B cell (primary cell): ENCODE measurements around the gene TTC6. TPM values are rescaled to one million over a fixed set of nuclear protein-coding genes. Genes with fewer than 3 reads are reported as not detected.

Source experiments
- ATAC-seq: fragments of 200-7000 bp; cut with Tn5 transposase; one replicate; pipeline ENCODE4 v1.10.0; 2021; ENCODE audit warnings: low read depth, mild to moderate bottlenecking, moderate number of reproducible peaks, moderate library complexity
- CTCF ChIA-PET: fragments of 350-600 bp; sonication (Branson Sonifier 250); formaldehyde crosslinking; loops from one replicate; lab custom pipeline; 2021; ENCODE audit warnings: antibody characterized with exemption, inconsistent platforms; lab: Charles Lee
- POLR2A ChIA-PET: fragments of 350-600 bp; sonication (Branson Sonifier 250); formaldehyde crosslinking; loops from one replicate; lab custom pipeline; 2021; ENCODE audit warnings: antibody characterized with exemption; lab: Charles Lee
- DNase-seq: peaks from one replicate; pipeline ENCODE4 v3.0.0; 2013
- H2AFZ ChIP-seq: 2 replicates; pipeline ENCODE4 v1.6.1; 2012; ENCODE audit warnings: mild to moderate bottlenecking, low read depth, low read length; ENCODE audit not compliant: insufficient read depth, poor library complexity, severe bottlenecking
- H3K27ac ChIP-seq, 2 donors: 1 replicate in 1 of 2; 2 replicates in 1 of 2; pipeline ENCODE4 v1.5.1; 2012 to 2013; ENCODE audit warnings: low read length in 2 of 2, mild to moderate bottlenecking in 2 of 2, moderate library complexity in 1 of 2
- H3K27me3 ChIP-seq, 4 experiments: fragments of 200-600 bp in 1 of 4; sonication (generic) in 1 of 4; replicated peaks in 1 of 4; 1 replicate in 2 of 4; 2 replicates in 2 of 4; pipeline versions ENCODE4 v1.6.1 to v1.7.0; 2013 to 2016; ENCODE audit warnings: low read length in 3 of 4, mild to moderate bottlenecking in 2 of 4, mixed read lengths in 1 of 4, moderate library complexity in 1 of 4; ENCODE audit not compliant: insufficient read depth in 4 of 4, control insufficient read depth in 3 of 4; ENCODE audit errors: control extremely low read depth in 1 of 4
- H3K36me3 ChIP-seq, 2 experiments: replicated peaks in 1 of 2; 1 replicate in 1 of 2; 2 replicates in 1 of 2; pipeline versions ENCODE4 v1.6.1 to v1.7.1; 2013; ENCODE audit warnings: low read length in 1 of 2; ENCODE audit not compliant: insufficient read depth in 2 of 2, control insufficient read depth in 1 of 2; ENCODE audit errors: control extremely low read depth in 1 of 2, extremely low read depth in 1 of 2
- H3K4me1 ChIP-seq, 2 donors: fragments of 200-600 bp in 1 of 2; sonication (generic) in 1 of 2; 1 replicate in 1 of 2; 2 replicates in 1 of 2; pipeline versions ENCODE4 v1.5.1 to v1.6.1; 2013 to 2017; ENCODE audit warnings: low read length in 2 of 2; ENCODE audit not compliant: control insufficient read depth in 2 of 2, insufficient read depth in 2 of 2
- H3K4me2 ChIP-seq: replicated peaks from 2 replicates; pipeline ENCODE3; 2012; ENCODE audit warnings: mild to moderate bottlenecking, low read depth, low read length; ENCODE audit not compliant: poor library complexity, severe bottlenecking
- H3K4me3 ChIP-seq, 5 experiments: fragments of 200-600 bp in 1 of 5; sonication (generic) in 1 of 5; 1 replicate in 3 of 5; 2 replicates in 2 of 5; pipeline versions ENCODE4 v1.5.1 to v1.7.0; 2011 to 2016; ENCODE audit warnings: low read length in 4 of 5, mild to moderate bottlenecking in 4 of 5, low read depth in 2 of 5, control low read depth in 1 of 5, moderate library complexity in 1 of 5; ENCODE audit not compliant: insufficient read depth in 1 of 5; ENCODE audit errors: control extremely low read depth in 1 of 5, extremely low read depth in 1 of 5
- H3K79me2 ChIP-seq: fragments of 200-600 bp; sonication (generic); one replicate; pipeline ENCODE4 v1.6.0; 2016; ENCODE audit warnings: low read length; ENCODE audit not compliant: control insufficient read depth, insufficient read depth
- H3K9ac ChIP-seq: fragments of 200-600 bp; sonication (generic); 2 replicates; pipeline ENCODE4 v1.6.1; 2017; ENCODE audit warnings: mild to moderate bottlenecking, low read length, moderate library complexity
- H3K9me3 ChIP-seq, 3 donors: one replicate each; pipeline versions ENCODE4 v1.6.1 to v1.7.1; 2013; ENCODE audit warnings: low read length in 2 of 3; ENCODE audit not compliant: control insufficient read depth in 2 of 3, insufficient read depth in 1 of 3; ENCODE audit errors: control extremely low read depth in 1 of 3
- H4K20me1 ChIP-seq: 2 replicates; pipeline ENCODE4 v1.6.0; 2012; ENCODE audit warnings: mild to moderate bottlenecking, low read length; ENCODE audit not compliant: insufficient read depth, control insufficient read depth, poor library complexity, severe bottlenecking
- H3K27ac Mint-ChIP-seq: one replicate; pipeline ENCODE4 v1.8.0; 2021; ENCODE audit warnings: mixed read lengths
- H3K27me3 Mint-ChIP-seq: one replicate; pipeline ENCODE4 v1.8.0; 2021; ENCODE audit warnings: mixed read lengths
- H3K4me1 Mint-ChIP-seq: one replicate; pipeline ENCODE4 v1.8.0; 2021; ENCODE audit warnings: mixed read lengths
- H3K4me3 Mint-ChIP-seq: one replicate; pipeline ENCODE4 v1.8.0; 2021; ENCODE audit warnings: mixed read lengths
- H3K9me3 Mint-ChIP-seq: one replicate; pipeline ENCODE4 v1.8.0; 2022; ENCODE audit warnings: mixed read lengths; ENCODE audit not compliant: insufficient read depth
- EZH2 ChIP-seq: IDR thresholded peaks from 2 replicates; pipeline ENCODE4 v1.6.1; 2012; ENCODE audit warnings: borderline replicate concordance, low read depth, mild to moderate bottlenecking, moderate library complexity, low read length; ENCODE audit not compliant: insufficient read depth, poor library complexity, severe bottlenecking
- WGBS: methylation state at CpG from one replicate; pipeline ENCODE4 v1.1.5; 2013; ENCODE audit warnings: missing lambda C conversion rate; ENCODE audit not compliant: insufficient coverage; 5-methylcytosine and 5-hydroxymethylcytosine counted together
- intact Hi-C: fragments of 100-400 bp; cut with micrococcal nuclease; formaldehyde crosslinking; loops from one replicate; pipeline ENCODE4 v1.10.0; 2022
- polyA plus RNA-seq: library from polyadenylated mRNA; depleted of rRNA; stranded (reverse); fragments of >200 nt; gene quantifications from 2 replicates; pipeline ENCODE4 v1.2.3, GENCODE V29; 2012
- total RNA-seq, 2 donors: library from RNA; stranded (reverse); fragments of 120-200 nt in 1 of 2; gene quantifications; 1 replicate in 1 of 2; 2 replicates in 1 of 2; pipeline versions ENCODE4 v1.2.3 to v1.2.4, GENCODE V29; 2013 to 2022
- TF ChIP-seq, protein P1 (sequence below): fragments of 200-600 bp; IDR thresholded peaks from one replicate; pipeline ENCODE4 v1.8.0; 2022; ENCODE audit warnings: antibody characterized with exemption, mild to moderate bottlenecking

The TTC6 gene
- total and polyA plus RNA-seq, 2 donors (not counting 1 experiment from before 2014, with no cell fraction given): not detected

DNA sequence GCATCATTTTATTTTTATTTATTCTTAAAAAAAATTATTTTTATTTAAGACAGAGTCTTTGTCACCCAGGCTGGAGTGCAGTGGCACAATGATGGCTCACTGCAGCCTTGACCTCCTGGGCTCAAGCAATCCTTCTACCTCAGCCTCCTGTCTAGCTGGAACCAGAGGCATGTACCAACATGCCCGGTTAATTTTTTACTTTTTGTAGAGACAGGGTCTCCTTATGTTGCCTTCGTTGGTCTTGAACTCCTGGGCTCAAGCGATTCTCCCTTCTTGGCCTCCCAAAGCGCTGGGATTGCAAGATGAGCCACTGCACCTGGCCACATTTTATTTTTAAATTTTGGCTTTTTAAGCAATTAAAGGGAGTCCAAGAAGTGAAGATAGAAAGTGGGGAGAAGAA lies 21.4 kb downstream of the TTC6 start:
- CTCF ChIA-PET: no interaction called here
- Histone ChIP-seq H3K79me2 (no peaks in the 10 kb centered on the region), H3K9me3 (peaks cover 11 to 20% (median 14%) of the 10 kb centered on the region in 3 donors), H3K9ac (no peak overlapping the region), H4K20me1 (no peaks in the 10 kb centered on the region), H3K27me3 (no peaks in the 10 kb centered on the region), H3K4me1 (no peaks in the 10 kb centered on the region), H3K36me3 (no peaks in the 10 kb centered on the region), H3K4me3 (no peak overlapping the region), H3K27ac (no peak overlapping the region), H2AFZ (no peak overlapping the region), H3K4me2 (no peak overlapping the region)
- intact Hi-C loops: no loop called here
- no peaks in the 10 kb centered on the region for H3K4me1 Mint-ChIP-seq
- DNase-seq (no peak), ATAC-seq (no peak)
- H3K27ac Mint-ChIP-seq: no peak overlapping the region
- H3K9me3 Mint-ChIP-seq: peaks cover 8% of the 10 kb centered on the region
- TF ChIP-seq, protein P1, sequence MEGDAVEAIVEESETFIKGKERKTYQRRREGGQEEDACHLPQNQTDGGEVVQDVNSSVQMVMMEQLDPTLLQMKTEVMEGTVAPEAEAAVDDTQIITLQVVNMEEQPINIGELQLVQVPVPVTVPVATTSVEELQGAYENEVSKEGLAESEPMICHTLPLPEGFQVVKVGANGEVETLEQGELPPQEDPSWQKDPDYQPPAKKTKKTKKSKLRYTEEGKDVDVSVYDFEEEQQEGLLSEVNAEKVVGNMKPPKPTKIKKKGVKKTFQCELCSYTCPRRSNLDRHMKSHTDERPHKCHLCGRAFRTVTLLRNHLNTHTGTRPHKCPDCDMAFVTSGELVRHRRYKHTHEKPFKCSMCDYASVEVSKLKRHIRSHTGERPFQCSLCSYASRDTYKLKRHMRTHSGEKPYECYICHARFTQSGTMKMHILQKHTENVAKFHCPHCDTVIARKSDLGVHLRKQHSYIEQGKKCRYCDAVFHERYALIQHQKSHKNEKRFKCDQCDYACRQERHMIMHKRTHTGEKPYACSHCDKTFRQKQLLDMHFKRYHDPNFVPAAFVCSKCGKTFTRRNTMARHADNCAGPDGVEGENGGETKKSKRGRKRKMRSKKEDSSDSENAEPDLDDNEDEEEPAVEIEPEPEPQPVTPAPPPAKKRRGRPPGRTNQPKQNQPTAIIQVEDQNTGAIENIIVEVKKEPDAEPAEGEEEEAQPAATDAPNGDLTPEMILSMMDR: no peak
- no peak for TF ChIP-seq EZH2
- no peak overlapping the region for H3K4me3 Mint-ChIP-seq
- no peaks in the 10 kb centered on the region for H3K27me3 Mint-ChIP-seq
- POLR2A ChIA-PET: no interaction called here
- WGBS: 80% methylated on average over 1 of the region's 4 CpGs

GRCh38 chr14:37617864-37618365 lies 22.5 kb downstream of the TTC6 start:
- Histone ChIP-seq H3K4me2 (no peak overlapping the region), H3K27ac (no peak overlapping the region), H3K4me1 (no peaks in the 10 kb centered on the region), H3K27me3 (peaks cover 0 to 8% (median 0%) of the 10 kb centered on the region in 4 experiments), H3K36me3 (no peaks in the 10 kb centered on the region), H3K9me3 (peaks cover 9 to 23% (median 20%) of the 10 kb centered on the region in 3 donors), H4K20me1 (no peaks in the 10 kb centered on the region), H3K4me3 (no peak overlapping the region), H3K9ac (no peak overlapping the region), H2AFZ (no peak overlapping the region), H3K79me2 (no peaks in the 10 kb centered on the region)
- ChIA-PET POLR2A (no interaction called here), CTCF (no interaction called here)
- DNase-seq: no peak
- Mint-ChIP-seq H3K4me1 (no peaks in the 10 kb centered on the region), H3K27ac (no peak overlapping the region), H3K9me3 (peaks cover 6% of the 10 kb centered on the region), H3K27me3 (no peaks in the 10 kb centered on the region), H3K4me3 (no peak overlapping the region)
- no peak for ATAC-seq
- intact Hi-C loops: no loop called here
- TF ChIP-seq EZH2: no peak
- TF ChIP-seq, protein P1: no peak
- WGBS: 100% methylated on average over 1 of the region's 1 CpG
